HL-60 (cell line): ENCODE results near the gene MAPT.

Experiments used
- DNase-seq, 2 experiments: peaks; one replicate each; pipeline ENCODE4 v3.0.0-alpha.2; 2010 to 2020; ENCODE audit warnings: low read depth in 1 of 2, low spot score in 1 of 2
- H3K27ac ChIP-seq: fragments of 250-450 bp; sonication (Bioruptor Pico); replicated peaks from 2 replicates; pipeline ENCODE4 v1.5.1; 2020; ENCODE audit warnings: mild to moderate bottlenecking, moderate library complexity
- H3K27me3 ChIP-seq: fragments of 250-450 bp; sonication (Bioruptor Pico); 2 replicates; pipeline ENCODE4 v1.5.1; 2021; ENCODE audit warnings: mild to moderate bottlenecking, moderate library complexity; ENCODE audit not compliant: insufficient read depth, poor library complexity, severe bottlenecking
- H3K4me3 ChIP-seq: replicated peaks from 2 replicates; pipeline ENCODE4 v1.5.1; 2011; ENCODE audit warnings: mild to moderate bottlenecking, control low read depth, low read length; ENCODE audit not compliant: insufficient read depth
- CTCF ChIP-seq: IDR thresholded peaks from one replicate; pipeline ENCODE4 v1.5.1; 2011; ENCODE audit warnings: low read length, control low read depth, inconsistent platforms; ENCODE audit not compliant: insufficient read depth
- GABPA ChIP-seq: IDR thresholded peaks from 2 replicates; pipeline ENCODE4 v1.6.1; 2012; ENCODE audit warnings: low read depth
- POLR2AphosphoS5 ChIP-seq: IDR thresholded peaks from 2 replicates; pipeline ENCODE4 v1.6.1; 2012; ENCODE audit warnings: low read depth
- REST ChIP-seq: IDR thresholded peaks from 2 replicates; pipeline ENCODE4 v1.6.1; 2012; ENCODE audit warnings: low read depth; ENCODE audit not compliant: insufficient replicate concordance
- SPI1 ChIP-seq: IDR thresholded peaks from 2 replicates; pipeline ENCODE4 v1.6.1; 2012; ENCODE audit warnings: low read depth, mild to moderate bottlenecking, borderline replicate concordance

MAPT gene

GRCh38 chr17:46063241-46063640 is 168.9 kb downstream of the MAPT start:
- Histone ChIP-seq H3K27ac (no peak overlapping the region), H3K4me3 (no peak overlapping the region), H3K27me3 (no peaks in the 10 kb centered on the region)
- TF ChIP-seq CTCF (no peak), REST (no peak), GABPA (no peak), POLR2AphosphoS5 (no peak), SPI1 (no peak)
- no peak for DNase-seq

GRCh38 chr17:46064460-46064859 is 170.1 kb downstream of the MAPT start:
- Histone ChIP-seq H3K27me3 (no peaks in the 10 kb centered on the region), H3K27ac (no peak overlapping the region), H3K4me3 (no peak overlapping the region)
- TF ChIP-seq CTCF (no peak), SPI1 (no peak), REST (no peak), GABPA (no peak), POLR2AphosphoS5 (no peak)
- no peak for DNase-seq

- H3K27ac ChIP-seq, result no peak overlapping the region
- H3K4me3 ChIP-seq, result no peak overlapping the region
- H3K27me3 ChIP-seq, result no peaks in the 10 kb centered on the region
- TF ChIP-seq POLR2AphosphoS5 (no peak), CTCF (no peak)
- DNase-seq, result no peak
Measured at GRCh38 chr17:46071796-46072195, 177.4 kb downstream of the MAPT start.

- no peak overlapping the region for H3K4me3 ChIP-seq
- DNase-seq, result no peak
- no peak overlapping the region for H3K27ac ChIP-seq
- TF ChIP-seq SPI1 (no peak), CTCF (no peak), REST (no peak), POLR2AphosphoS5 (no peak)
- no peaks in the 10 kb centered on the region for H3K27me3 ChIP-seq
Measured at GRCh38 chr17:46072998-46073397, 178.6 kb downstream of the MAPT start.
